Embryonic facial prominence (tissue), 1 donor: ENCODE measurements around the gene KCNJ5.

Experiments used
- DNase-seq: peaks from one replicate; pipeline ENCODE4 v3.0.0-alpha.2; 2016; ENCODE audit errors: extremely low spot score

The KCNJ5 gene

GRCh38 chr11:128895526-128895925, 4.4 kb downstream of the KCNJ5 start:
- no peak for DNase-seq

GRCh38 chr11:128896356-128896755, 5.2 kb downstream of the KCNJ5 start:
- DNase-seq = no peak

GRCh38 chr11:128897826-128898225, 6.7 kb downstream of the KCNJ5 start:
- DNase-seq = no peak

GRCh38 chr11:128898580-128899344, 7.6 kb downstream of the KCNJ5 start:
- no peak for DNase-seq

- DNase-seq = no peak
These were observed 9.3 kb downstream of the KCNJ5 start for GRCh38 chr11:128900468-128900867.

- no peak for DNase-seq
These were observed 10.7 kb downstream of the KCNJ5 start for GRCh38 chr11:128901653-128902514.

GRCh38 chr11:128902515-128903066, 11.4 kb downstream of the KCNJ5 start:
- no peak for DNase-seq

GRCh38 chr11:128903248-128904061, 12.3 kb downstream of the KCNJ5 start:
- DNase-seq = no peak

GRCh38 chr11:128904303-128904655, 13.1 kb downstream of the KCNJ5 start:
- no peak for DNase-seq

GRCh38 chr11:128904656-128905344, 13.6 kb downstream of the KCNJ5 start:
- DNase-seq = no peak

GRCh38 chr11:128905345-128906184, 14.4 kb downstream of the KCNJ5 start:
- DNase-seq = no peak

- no peak for DNase-seq
These were observed 15.3 kb downstream of the KCNJ5 start for GRCh38 chr11:128906185-128907050.

GRCh38 chr11:128907585-128907984, 16.4 kb downstream of the KCNJ5 start:
- no peak for DNase-seq

- DNase-seq = no peak
These were observed 17.5 kb downstream of the KCNJ5 start for GRCh38 chr11:128908391-128909246.

GRCh38 chr11:128909438-128910125, 18.4 kb downstream of the KCNJ5 start:
- no peak for DNase-seq

- DNase-seq = no peak
These were observed 19.4 kb downstream of the KCNJ5 start for GRCh38 chr11:128910576-128910975.

GRCh38 chr11:128911239-128911638, 20.1 kb downstream of the KCNJ5 start:
- no peak for DNase-seq

GRCh38 chr11:128911701-128912100, 20.5 kb downstream of the KCNJ5 start:
- no peak for DNase-seq
